ENCODE results near the gene SDC3. TPM values are rescaled to one million over a fixed set of nuclear protein-coding genes. Genes with fewer than 3 reads are reported as not detected.
A peak's percentile ranks its signal among the peaks of the same experiment; 100 is the strongest.
"Not testable (repeated sequence)": the region's sequence is repeated elsewhere in the genome, so short reads cannot be mapped to it uniquely, and the experiment has no call there.

The SDC3 gene
- total RNA-seq, 1 experiment from 2014 or later, result 39.8 TPM

- no peak for DNase-seq (ENCODE audit: low read depth)
These were observed 31.2 kb downstream of the SDC3 start for GRCh38 chr1:30877205-30877912.

GRCh38 chr1:30876451-30877204, 31.9 kb downstream of the SDC3 start:
- DNase-seq (ENCODE audit: low read depth), result no peak

GRCh38 chr1:30875916-30876315, 32.6 kb downstream of the SDC3 start:
- DNase-seq (ENCODE audit: low read depth), result no peak

- no peak for DNase-seq (ENCODE audit: low read depth)
These were observed 33.4 kb downstream of the SDC3 start for GRCh38 chr1:30875197-30875596.

- DNase-seq (ENCODE audit: low read depth), result no peak
These were observed 34.4 kb downstream of the SDC3 start for GRCh38 chr1:30874176-30874575.

GRCh38 chr1:30872948-30873263, 35.7 kb downstream of the SDC3 start:
- peak; percentile 40 for DNase-seq (ENCODE audit: low read depth)

- no peak for DNase-seq (ENCODE audit: low read depth)
These were observed 36.3 kb downstream of the SDC3 start for GRCh38 chr1:30872033-30872947.

- no peak for DNase-seq (ENCODE audit: low read depth)
These were observed 37.2 kb downstream of the SDC3 start for GRCh38 chr1:30871276-30871871.

- DNase-seq (ENCODE audit: low read depth), result no peak
These were observed 37.9 kb downstream of the SDC3 start for GRCh38 chr1:30870656-30871055.

- DNase-seq (ENCODE audit: low read depth), result no peak
These were observed 38.5 kb downstream of the SDC3 start for GRCh38 chr1:30870035-30870434.

GRCh38 chr1:30868833-30869435, 39.6 kb downstream of the SDC3 start:
- DNase-seq (ENCODE audit: low read depth), result no peak

GRCh38 chr1:30868057-30868456, 40.5 kb downstream of the SDC3 start:
- not testable (repeated sequence) for DNase-seq (ENCODE audit: low read depth)

- DNase-seq (ENCODE audit: low read depth), result no peak
These were observed 41.0 kb downstream of the SDC3 start for GRCh38 chr1:30867537-30867936.

GRCh38 chr1:30866594-30866993, 42.0 kb downstream of the SDC3 start:
- DNase-seq (ENCODE audit: low read depth), result no peak

- no peak for DNase-seq (ENCODE audit: low read depth)
These were observed 43.9 kb downstream of the SDC3 start for GRCh38 chr1:30864681-30865080.

- DNase-seq (ENCODE audit: low read depth), result no peak
These were observed 44.5 kb downstream of the SDC3 start for GRCh38 chr1:30863858-30864604.

GRCh38 chr1:30860320-30860652, 48.3 kb downstream of the SDC3 start:
- no peak for DNase-seq (ENCODE audit: low read depth)

- no peak for DNase-seq (ENCODE audit: low read depth)
These were observed 50.6 kb downstream of the SDC3 start for GRCh38 chr1:30857964-30858363.

GRCh38 chr1:30857062-30857461, 51.5 kb downstream of the SDC3 start:
- no peak for DNase-seq (ENCODE audit: low read depth)

GRCh38 chr1:30856260-30856790, 52.2 kb downstream of the SDC3 start:
- DNase-seq (ENCODE audit: low read depth), result no peak

All from LHCN-M2 (cell line).